HG03139 (cell line): ENCODE results near the gene MARK4.
"Not testable (repeated sequence)": the region's sequence is repeated elsewhere in the genome, so short reads cannot be mapped to it uniquely, and the experiment has no call there.

Source experiments
- ATAC-seq: cut with Tn5 transposase; IDR thresholded peaks from one replicate; pipeline ENCODE4 v1.9.1; 2021; ENCODE audit not compliant: unreplicated experiment

Gene MARK4

DNA sequence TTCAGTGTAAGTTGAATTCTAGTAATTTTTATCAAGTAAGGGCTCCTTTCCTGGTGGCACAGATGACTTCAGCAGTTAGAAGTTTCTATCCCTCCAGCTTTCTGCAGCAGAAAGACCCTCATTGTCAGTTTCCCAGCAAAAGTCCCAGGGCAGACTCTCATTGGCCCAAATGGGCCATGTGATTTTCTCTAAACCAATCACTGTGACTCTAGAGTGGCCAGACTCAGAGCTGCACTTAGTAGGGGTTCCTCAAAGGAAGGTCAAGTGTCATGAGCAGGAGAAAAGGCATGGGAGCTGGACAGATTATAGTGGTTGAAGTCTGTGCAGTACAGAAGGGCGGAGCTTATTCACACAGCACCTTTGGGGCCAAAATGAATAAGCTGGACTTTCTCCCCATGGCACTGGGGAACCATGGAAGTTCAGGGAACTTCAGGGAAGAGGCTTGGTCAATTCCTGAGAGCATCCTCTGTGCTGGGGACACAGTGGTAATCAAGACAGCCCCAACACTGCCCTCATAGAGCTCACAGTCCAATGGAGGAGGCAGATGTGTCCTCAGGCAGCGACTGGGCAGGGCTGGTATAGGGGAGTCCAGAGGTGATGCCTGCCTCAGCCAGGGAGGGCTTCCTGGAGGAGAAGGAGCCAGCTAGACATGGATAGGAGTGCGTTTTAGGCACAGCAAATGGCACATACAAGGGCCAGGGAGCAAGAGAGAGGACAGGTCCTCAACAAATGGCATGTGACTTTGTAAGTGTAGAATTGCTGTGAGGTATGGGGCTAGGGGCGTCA lies 53.3 kb downstream of the MARK4 start:
- no peak for ATAC-seq

GRCh38 chr19:45305007-45305406 lies 53.9 kb downstream of the MARK4 start:
- ATAC-seq, result no peak

DNA sequence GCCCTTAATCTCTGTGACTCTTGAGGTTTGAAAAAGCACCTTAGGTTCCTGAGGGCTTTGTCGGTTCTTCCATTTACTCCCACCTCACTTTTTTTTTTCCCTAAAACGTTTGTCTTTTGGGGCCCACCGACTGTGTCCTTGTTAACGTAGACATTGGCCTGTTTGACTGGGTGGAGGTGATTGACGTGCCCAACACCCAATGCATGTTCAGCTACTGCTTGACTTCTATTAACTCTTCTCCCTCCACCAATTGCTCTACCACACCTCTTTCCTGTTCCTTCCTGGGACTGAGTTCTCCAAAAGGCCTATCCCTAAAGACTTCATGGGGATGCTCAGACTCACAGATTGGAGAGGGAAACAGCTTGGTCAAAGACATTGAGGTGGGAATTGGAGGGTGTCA lies 54.4 kb downstream of the MARK4 start:
- no peak for ATAC-seq

DNA sequence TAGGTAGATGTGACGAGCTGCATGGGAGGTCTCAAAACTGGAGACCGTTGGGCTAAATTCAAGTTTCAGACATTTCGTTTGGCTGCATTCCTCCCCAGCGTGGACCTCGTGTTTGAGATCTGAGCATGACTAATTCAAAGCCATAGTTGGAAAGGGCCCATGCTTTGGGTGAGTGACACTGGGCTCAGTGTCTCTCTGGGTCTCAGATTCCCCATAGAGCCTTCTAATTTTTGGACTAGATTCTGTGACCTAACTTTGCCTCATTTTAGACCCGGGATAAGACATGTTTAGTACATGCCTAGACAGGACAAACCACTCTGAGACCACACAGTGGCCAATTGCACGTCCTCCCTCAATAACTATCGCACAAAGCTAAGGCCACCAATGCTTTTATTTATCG lies 55.0 kb downstream of the MARK4 start:
- ATAC-seq, result no peak

GRCh38 chr19:45306518-45307027 lies 55.5 kb downstream of the MARK4 start:
- ATAC-seq, result no peak

DNA sequence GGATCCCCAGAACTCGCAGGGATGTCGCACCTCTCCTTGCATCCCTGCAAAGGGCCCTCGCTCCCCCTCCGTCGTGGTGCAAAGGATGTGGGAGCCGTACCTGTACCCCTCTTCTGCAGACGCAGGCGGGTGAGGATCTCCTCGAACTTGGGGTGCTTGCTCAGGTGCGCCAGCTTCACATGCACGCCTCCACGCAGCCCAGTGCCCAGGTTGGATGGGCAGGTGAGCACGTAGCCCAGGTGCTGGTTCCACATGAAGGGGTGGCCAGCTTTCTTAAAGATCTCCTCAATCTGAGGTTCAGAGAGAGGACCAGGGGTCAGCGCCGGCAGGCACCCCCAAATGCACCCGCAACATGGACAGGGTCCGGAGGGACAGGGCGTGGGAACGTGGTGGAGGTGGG lies 56.3 kb downstream of the MARK4 start:
- ATAC-seq, result no peak

GRCh38 chr19:45309322-45309721 lies 58.3 kb downstream of the MARK4 start:
- not testable (repeated sequence) for ATAC-seq

- no peak for ATAC-seq
These were observed 60.5 kb downstream of the MARK4 start for GRCh38 chr19:45311621-45312020.

GRCh38 chr19:45312285-45312684 lies 61.2 kb downstream of the MARK4 start:
- ATAC-seq, result not testable (repeated sequence)

GRCh38 chr19:45314708-45315245 lies 63.7 kb downstream of the MARK4 start:
- ATAC-seq, result no peak

GRCh38 chr19:45315304-45315703 lies 64.2 kb downstream of the MARK4 start:
- ATAC-seq, result no peak

GRCh38 chr19:45320997-45321775 lies 70.1 kb downstream of the MARK4 start:
- no peak for ATAC-seq

DNA sequence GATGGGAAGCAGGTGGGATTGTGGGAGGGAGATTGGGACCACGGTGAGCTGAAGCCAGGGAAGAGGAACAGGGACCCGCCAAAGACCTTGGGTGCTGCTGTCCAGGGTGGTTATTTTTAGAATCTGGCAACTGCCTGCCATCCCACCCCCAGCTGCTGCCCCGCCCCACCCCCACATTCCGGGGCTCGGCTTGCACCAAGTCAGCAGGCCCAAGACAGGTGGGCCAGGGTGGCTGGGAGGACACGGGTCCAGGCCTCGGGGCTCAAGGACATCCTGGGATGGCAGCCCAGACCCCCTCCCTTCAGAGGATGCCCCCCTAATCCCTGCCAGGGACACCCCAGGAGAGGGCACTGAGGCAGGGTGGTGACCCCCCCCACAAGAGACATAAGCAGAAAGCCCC lies 70.8 kb downstream of the MARK4 start:
- ATAC-seq, result no peak

GRCh38 chr19:45322311-45322710 lies 71.2 kb downstream of the MARK4 start:
- ATAC-seq, result no peak

GRCh38 chr19:45322744-45323281 lies 71.7 kb downstream of the MARK4 start, which contains the start of gene CKM:
CKM (minus strand) TSS chr19:45322875; CDS start chr19:45319713, 3,162 bp downstream.
- no peak for ATAC-seq

- no peak for ATAC-seq
These were observed 72.6 kb downstream of the MARK4 start for GRCh38 chr19:45323671-45324081.

- ATAC-seq, result no peak
These were observed 73.4 kb downstream of the MARK4 start for GRCh38 chr19:45324349-45324907.

- ATAC-seq, result no peak
These were observed 76.5 kb downstream of the MARK4 start for GRCh38 chr19:45327404-45328143.

GRCh38 chr19:45331411-45331810 lies 80.3 kb downstream of the MARK4 start:
- ATAC-seq, result no peak

DNA sequence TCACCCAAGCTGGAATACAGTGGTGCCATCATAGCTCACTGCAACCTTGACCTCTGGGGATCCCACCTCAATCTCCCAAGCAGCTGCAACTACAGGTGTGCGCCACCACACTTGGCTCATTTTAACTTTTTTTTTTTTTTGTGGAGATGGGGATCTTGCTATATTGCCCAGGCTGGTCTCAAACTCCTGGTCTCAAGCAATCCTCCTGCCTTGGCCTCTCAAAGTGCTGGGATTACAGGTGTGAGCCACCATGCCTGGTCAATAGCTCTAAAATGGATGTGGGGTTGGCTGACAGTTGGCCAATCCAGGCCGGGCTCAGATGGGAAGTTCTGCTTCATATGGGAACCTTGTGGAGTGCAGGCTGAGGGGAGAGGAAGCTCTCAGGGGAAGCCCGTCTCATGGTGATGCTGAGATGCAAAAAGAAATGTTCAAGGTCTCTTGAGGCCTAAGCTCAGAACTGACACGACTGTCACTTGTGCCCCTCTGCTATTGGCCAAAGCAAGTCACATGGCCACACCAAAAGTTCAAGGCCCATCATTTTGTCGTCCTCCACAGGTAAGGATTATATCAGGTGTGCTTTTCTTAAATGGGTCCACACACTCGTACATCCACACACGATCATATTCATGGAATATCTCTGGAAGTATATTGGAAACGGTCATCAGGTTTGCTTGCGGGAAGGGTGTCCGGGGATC lies 82.7 kb downstream of the MARK4 start:
- ATAC-seq, result no peak
